Measurements from ENCODE around the gene UBE2G1. TPM values are rescaled to one million over a fixed set of nuclear protein-coding genes. Genes with fewer than 3 reads are reported as not detected.

Gene UBE2G1
- total and polyA plus RNA-seq, 9 of the 15 experiments (the other 6 are each of a cell fraction or from before 2014, with no cell fraction given) = 10.1 to 65.9 (median 29.7) TPM

DNA sequence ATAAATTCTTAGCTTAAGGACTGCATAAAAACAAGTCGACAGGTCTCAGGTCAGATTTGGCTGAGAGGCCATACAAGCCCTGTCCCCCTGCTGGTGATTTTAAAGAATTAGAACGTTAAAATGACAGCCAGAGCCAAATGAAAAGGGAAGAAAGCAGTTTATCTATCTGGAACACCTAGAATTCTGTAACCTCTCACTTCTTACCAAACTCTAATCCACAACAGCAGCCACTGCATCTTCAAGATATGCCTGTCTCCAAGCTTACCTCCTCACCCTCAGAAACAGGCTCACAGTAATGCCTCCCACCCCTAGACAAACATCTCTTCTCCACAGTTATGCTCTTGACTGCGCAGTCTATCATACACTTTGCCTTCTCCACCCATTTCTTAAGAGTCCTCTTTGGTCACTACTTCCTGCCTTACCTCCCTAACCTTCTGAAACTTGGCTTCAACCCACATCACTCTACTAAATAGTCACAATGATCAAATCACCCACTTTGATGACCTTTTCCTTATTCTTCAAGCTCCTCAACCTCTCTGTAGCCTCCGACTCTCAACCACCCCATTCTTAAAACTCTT lies 116.9 kb downstream of the UBE2G1 start (continued):
- TF ChIP-seq HNRNPLL (IDR thresholded peaks at IDR 0.05; ENCODE audit: low read depth, low read length, poor library complexity, severe bottlenecking) = no peak
- TF ChIP-seq, protein P1, sequence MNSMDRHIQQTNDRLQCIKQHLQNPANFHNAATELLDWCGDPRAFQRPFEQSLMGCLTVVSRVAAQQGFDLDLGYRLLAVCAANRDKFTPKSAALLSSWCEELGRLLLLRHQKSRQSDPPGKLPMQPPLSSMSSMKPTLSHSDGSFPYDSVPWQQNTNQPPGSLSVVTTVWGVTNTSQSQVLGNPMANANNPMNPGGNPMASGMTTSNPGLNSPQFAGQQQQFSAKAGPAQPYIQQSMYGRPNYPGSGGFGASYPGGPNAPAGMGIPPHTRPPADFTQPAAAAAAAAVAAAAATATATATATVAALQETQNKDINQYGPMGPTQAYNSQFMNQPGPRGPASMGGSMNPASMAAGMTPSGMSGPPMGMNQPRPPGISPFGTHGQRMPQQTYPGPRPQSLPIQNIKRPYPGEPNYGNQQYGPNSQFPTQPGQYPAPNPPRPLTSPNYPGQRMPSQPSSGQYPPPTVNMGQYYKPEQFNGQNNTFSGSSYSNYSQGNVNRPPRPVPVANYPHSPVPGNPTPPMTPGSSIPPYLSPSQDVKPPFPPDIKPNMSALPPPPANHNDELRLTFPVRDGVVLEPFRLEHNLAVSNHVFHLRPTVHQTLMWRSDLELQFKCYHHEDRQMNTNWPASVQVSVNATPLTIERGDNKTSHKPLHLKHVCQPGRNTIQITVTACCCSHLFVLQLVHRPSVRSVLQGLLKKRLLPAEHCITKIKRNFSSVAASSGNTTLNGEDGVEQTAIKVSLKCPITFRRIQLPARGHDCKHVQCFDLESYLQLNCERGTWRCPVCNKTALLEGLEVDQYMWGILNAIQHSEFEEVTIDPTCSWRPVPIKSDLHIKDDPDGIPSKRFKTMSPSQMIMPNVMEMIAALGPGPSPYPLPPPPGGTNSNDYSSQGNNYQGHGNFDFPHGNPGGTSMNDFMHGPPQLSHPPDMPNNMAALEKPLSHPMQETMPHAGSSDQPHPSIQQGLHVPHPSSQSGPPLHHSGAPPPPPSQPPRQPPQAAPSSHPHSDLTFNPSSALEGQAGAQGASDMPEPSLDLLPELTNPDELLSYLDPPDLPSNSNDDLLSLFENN (IDR thresholded peaks at IDR 0.05; ENCODE audit: low read depth in 2 of 2, low read length in 2 of 2) = peak in 1 of 2 experiments; percentile 88; a peak in 1 of 4 replicates
- no peak for TF ChIP-seq KAT2B (IDR thresholded peaks at IDR 0.05; ENCODE audit: low read depth, low read length)
- TF ChIP-seq RAD51 (IDR thresholded peaks at IDR 0.05; ENCODE audit: borderline replicate concordance, low read depth) = peak; percentile 30; the same call in 1 of the 2 replicates
- TF ChIP-seq, protein P2, sequence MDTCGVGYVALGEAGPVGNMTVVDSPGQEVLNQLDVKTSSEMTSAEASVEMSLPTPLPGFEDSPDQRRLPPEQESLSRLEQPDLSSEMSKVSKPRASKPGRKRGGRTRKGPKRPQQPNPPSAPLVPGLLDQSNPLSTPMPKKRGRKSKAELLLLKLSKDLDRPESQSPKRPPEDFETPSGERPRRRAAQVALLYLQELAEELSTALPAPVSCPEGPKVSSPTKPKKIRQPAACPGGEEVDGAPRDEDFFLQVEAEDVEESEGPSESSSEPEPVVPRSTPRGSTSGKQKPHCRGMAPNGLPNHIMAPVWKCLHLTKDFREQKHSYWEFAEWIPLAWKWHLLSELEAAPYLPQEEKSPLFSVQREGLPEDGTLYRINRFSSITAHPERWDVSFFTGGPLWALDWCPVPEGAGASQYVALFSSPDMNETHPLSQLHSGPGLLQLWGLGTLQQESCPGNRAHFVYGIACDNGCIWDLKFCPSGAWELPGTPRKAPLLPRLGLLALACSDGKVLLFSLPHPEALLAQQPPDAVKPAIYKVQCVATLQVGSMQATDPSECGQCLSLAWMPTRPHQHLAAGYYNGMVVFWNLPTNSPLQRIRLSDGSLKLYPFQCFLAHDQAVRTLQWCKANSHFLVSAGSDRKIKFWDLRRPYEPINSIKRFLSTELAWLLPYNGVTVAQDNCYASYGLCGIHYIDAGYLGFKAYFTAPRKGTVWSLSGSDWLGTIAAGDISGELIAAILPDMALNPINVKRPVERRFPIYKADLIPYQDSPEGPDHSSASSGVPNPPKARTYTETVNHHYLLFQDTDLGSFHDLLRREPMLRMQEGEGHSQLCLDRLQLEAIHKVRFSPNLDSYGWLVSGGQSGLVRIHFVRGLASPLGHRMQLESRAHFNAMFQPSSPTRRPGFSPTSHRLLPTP (IDR thresholded peaks at IDR 0.05; ENCODE audit: borderline replicate concordance, extremely low read depth, insufficient read length) = no peak
- TF ChIP-seq, protein P3, sequence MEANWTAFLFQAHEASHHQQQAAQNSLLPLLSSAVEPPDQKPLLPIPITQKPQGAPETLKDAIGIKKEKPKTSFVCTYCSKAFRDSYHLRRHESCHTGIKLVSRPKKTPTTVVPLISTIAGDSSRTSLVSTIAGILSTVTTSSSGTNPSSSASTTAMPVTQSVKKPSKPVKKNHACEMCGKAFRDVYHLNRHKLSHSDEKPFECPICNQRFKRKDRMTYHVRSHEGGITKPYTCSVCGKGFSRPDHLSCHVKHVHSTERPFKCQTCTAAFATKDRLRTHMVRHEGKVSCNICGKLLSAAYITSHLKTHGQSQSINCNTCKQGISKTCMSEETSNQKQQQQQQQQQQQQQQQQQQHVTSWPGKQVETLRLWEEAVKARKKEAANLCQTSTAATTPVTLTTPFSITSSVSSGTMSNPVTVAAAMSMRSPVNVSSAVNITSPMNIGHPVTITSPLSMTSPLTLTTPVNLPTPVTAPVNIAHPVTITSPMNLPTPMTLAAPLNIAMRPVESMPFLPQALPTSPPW (CRISPR knock-in tag; IDR thresholded peaks at IDR 0.05) = 0 out of 2 replicates have a peak, but pooled peaks have one; percentile 27
- TF ChIP-seq, protein P4, sequence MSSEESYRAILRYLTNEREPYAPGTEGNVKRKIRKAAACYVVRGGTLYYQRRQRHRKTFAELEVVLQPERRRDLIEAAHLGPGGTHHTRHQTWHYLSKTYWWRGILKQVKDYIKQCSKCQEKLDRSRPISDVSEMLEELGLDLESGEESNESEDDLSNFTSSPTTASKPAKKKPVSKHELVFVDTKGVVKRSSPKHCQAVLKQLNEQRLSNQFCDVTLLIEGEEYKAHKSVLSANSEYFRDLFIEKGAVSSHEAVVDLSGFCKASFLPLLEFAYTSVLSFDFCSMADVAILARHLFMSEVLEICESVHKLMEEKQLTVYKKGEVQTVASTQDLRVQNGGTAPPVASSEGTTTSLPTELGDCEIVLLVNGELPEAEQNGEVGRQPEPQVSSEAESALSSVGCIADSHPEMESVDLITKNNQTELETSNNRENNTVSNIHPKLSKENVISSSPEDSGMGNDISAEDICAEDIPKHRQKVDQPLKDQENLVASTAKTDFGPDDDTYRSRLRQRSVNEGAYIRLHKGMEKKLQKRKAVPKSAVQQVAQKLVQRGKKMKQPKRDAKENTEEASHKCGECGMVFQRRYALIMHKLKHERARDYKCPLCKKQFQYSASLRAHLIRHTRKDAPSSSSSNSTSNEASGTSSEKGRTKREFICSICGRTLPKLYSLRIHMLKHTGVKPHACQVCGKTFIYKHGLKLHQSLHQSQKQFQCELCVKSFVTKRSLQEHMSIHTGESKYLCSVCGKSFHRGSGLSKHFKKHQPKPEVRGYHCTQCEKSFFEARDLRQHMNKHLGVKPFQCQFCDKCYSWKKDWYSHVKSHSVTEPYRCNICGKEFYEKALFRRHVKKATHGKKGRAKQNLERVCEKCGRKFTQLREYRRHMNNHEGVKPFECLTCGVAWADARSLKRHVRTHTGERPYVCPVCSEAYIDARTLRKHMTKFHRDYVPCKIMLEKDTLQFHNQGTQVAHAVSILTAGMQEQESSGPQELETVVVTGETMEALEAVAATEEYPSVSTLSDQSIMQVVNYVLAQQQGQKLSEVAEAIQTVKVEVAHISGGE (CRISPR knock-in tag; IDR thresholded peaks at IDR 0.05) = 0 out of 6 replicates have a peak, but pooled peaks of 1 of the 3 experiments have one; percentile 21
- TF ChIP-seq NCOA6 (IDR thresholded peaks at IDR 0.05) = no peak
- TF ChIP-seq RAD21 (CRISPR knock-in tag; conservative IDR thresholded peaks at IDR 0.05 in 1 of 2, IDR thresholded peaks at IDR 0.05 in 1 of 2) = peak; percentile 14 to 31; a peak in 3 of 4 replicates
- peak; percentile 72 for TF ChIP-seq NUFIP1 (IDR thresholded peaks at IDR 0.05; ENCODE audit: partially characterized antibody)
- no peak for TF ChIP-seq SAFB (IDR thresholded peaks at IDR 0.05; ENCODE audit: borderline replicate concordance, low read depth, low read length)
- TF ChIP-seq CBX5 (IDR thresholded peaks at IDR 0.05; ENCODE audit: borderline replicate concordance, low read depth) = no peak

Measured in K562 (cell line).